HCT116 (cell line): ENCODE data around the gene IGFBP1.

Source experiments
- CTCF ChIP-seq, 3 experiments: fragments of 200-600 bp in 1 of 3; sonication (generic) in 1 of 3; IDR thresholded peaks in 2 of 3; conservative IDR thresholded peaks in 1 of 3; 2 replicates each; pipeline ENCODE4 v1.5.1; 2012 to 2017; ENCODE audit warnings: low read depth in 2 of 3, low read length in 2 of 3, antibody characterized with exemption in 1 of 3, borderline replicate concordance in 1 of 3, control low read depth in 1 of 3, mild to moderate bottlenecking in 1 of 3, mixed read lengths in 1 of 3, mixed run types in 1 of 3, moderate library complexity in 1 of 3; ENCODE audit not compliant: insufficient read depth in 1 of 3
- EZH2 ChIP-seq: fragments of 200-600 bp; sonication (generic); IDR thresholded peaks from 2 replicates; pipeline ENCODE4 v1.6.1; 2017; ENCODE audit warnings: antibody characterized with exemption, mixed run types
- JUND ChIP-seq: IDR thresholded peaks from 2 replicates; pipeline ENCODE4 v1.6.1; 2012
- POLR2A ChIP-seq: IDR thresholded peaks from 2 replicates; pipeline ENCODE4 v1.7.0; 2011; ENCODE audit warnings: borderline replicate concordance; ENCODE audit not compliant: insufficient read depth, insufficient read length; ENCODE audit errors: extremely low read depth
- REST ChIP-seq: IDR thresholded peaks from 2 replicates; pipeline ENCODE4 v1.6.1; 2012; ENCODE audit warnings: low read depth
- SP1 ChIP-seq: IDR thresholded peaks from 2 replicates; pipeline ENCODE4 v1.6.1; 2012; ENCODE audit warnings: low read depth
- SRF ChIP-seq: IDR thresholded peaks from 2 replicates; pipeline ENCODE4 v1.6.1; 2012; ENCODE audit warnings: low read depth

GRCh38 chr7:45878457-45879144 lies 9.7 kb upstream of the IGFBP1 start:
- TF ChIP-seq POLR2A, result no peak
- no peak for TF ChIP-seq CTCF (IDR thresholded peaks at IDR 0.05 in 2 of 3, conservative IDR thresholded peaks at IDR 0.05 in 1 of 3; ENCODE audit: borderline replicate concordance in 1 of 3, insufficient read depth in 1 of 3, low read depth in 2 of 3, low read length in 2 of 3)
- no peak for TF ChIP-seq JUND
- no peak for TF ChIP-seq REST
- no peak for TF ChIP-seq SRF
- TF ChIP-seq SP1, result no peak
- TF ChIP-seq EZH2, result no peak
